ENCODE data around the gene NABP2. TPM values are rescaled to one million over a fixed set of nuclear protein-coding genes. Genes with fewer than 3 reads are reported as not detected.

NABP2 gene
- total and polyA plus RNA-seq, 9 donors: 19.8 to 43.7 (median 28.9) TPM

GRCh38 chr12:56188778-56189098 lies 35.4 kb upstream of the NABP2 start:
- H3K4me3 ChIP-seq: peak overlapping the region; percentile 93
- peak in 1 of 5 donors; percentile 18 for DNase-seq
- intact Hi-C loops (cut with DNase I): loop anchor here in 3 of 4 donors (2.0 kb wide), 2 partner anchors 60 to 68 kb away; partner anchors contain the start of gene ESYT1 (in 1 of the 3)
- H3K27ac ChIP-seq: peak overlapping the region; percentile 83 to 93
- no peaks in the 10 kb centered on the region for H3K27me3 ChIP-seq
- TF ChIP-seq POLR2A (IDR thresholded peaks at IDR 0.05) (no peak), CTCF (IDR thresholded peaks at IDR 0.05) (no peak), EP300 (IDR thresholded peaks at IDR 0.05) (no peak)
- peaks cover 3% of the 10 kb centered on the region for H3K4me1 ChIP-seq (ENCODE audit: insufficient read depth)
- no peaks in the 10 kb centered on the region for H3K36me3 ChIP-seq
- WGBS, 3 donors: 0 to 2% (median 1%) methylated on average over 16 to 17 of the region's 17 CpGs
- H3K9me3 ChIP-seq: no peaks in the 10 kb centered on the region

- intact Hi-C loops (cut with DNase I): loop anchor here in 3 of 4 donors (2.0 kb wide), 2 partner anchors 61 to 69 kb away; partner anchors contain the start of gene ESYT1 (in 1 of the 3)
- peak; percentile 49 for TF ChIP-seq POLR2A (IDR thresholded peaks at IDR 0.05)
- no peak for TF ChIP-seq EP300 (IDR thresholded peaks at IDR 0.05)
- peak; percentile 54 to 89 (median 67) for TF ChIP-seq CTCF (IDR thresholded peaks at IDR 0.05)
- H3K36me3 ChIP-seq: no peaks in the 10 kb centered on the region
- 0 to 1% (median 1%) methylated on average over 56 to 92 of the region's 93 CpGs for WGBS, 3 donors
- H3K4me3 ChIP-seq: peak within 1 kb of the TSS; percentile 93
- no peaks in the 10 kb centered on the region for H3K27me3 ChIP-seq
- H3K9me3 ChIP-seq: no peaks in the 10 kb centered on the region
- peak; percentile 85 to 91 (median 89) for DNase-seq
- H3K4me1 ChIP-seq (ENCODE audit: insufficient read depth): peaks cover 3% of the 10 kb centered on the region
- peak within 1 kb of the TSS; percentile 83 to 93 for H3K27ac ChIP-seq
These were observed 34.8 kb upstream of the NABP2 start, which contains the start of gene SMARCC2 for GRCh38 chr12:56189099-56189917. TSS of gene SMARCC2 (minus strand) at chr12:56189483. CDS start at chr12:56189461, 22 bp downstream.

GRCh38 chr12:56189918-56190694 lies 34.0 kb upstream of the NABP2 start:
- intact Hi-C loops (cut with DNase I): loop anchor here (2.0 to 10.0 kb wide), 8 partner anchors 31 to 275 kb away; partner anchors contain the start of genes ESYT1 (in 1 of the 4), MYL6 (in 1 of the 4), SLC39A5 (in 1 of the 4) and SPRYD4 (in 1 of the 4)
- peak in 1 of 3 donors; percentile 16 for TF ChIP-seq CTCF (IDR thresholded peaks at IDR 0.05)
- no peak for TF ChIP-seq POLR2A (IDR thresholded peaks at IDR 0.05)
- no peak for TF ChIP-seq EP300 (IDR thresholded peaks at IDR 0.05)

GRCh38 chr12:56190695-56191155 lies 33.4 kb upstream of the NABP2 start:
- H3K4me3 ChIP-seq: peak overlapping the region; percentile 57
- no peaks in the 10 kb centered on the region for H3K27me3 ChIP-seq
- peak in 1 of 5 donors; percentile 27 for DNase-seq
- intact Hi-C loops (cut with DNase I): loop anchor here in 3 of 4 donors (2.0 to 10.0 kb wide), 6 partner anchors 32 to 274 kb away; partner anchors contain the start of genes MYL6 (in 1 of the 3), SLC39A5 (in 1 of the 3), SPRYD4 (in 1 of the 3) and ZC3H10 (in 1 of the 3)
- TF ChIP-seq POLR2A (IDR thresholded peaks at IDR 0.05) (no peak), CTCF (IDR thresholded peaks at IDR 0.05) (no peak), EP300 (IDR thresholded peaks at IDR 0.05) (no peak)
- H3K27ac ChIP-seq: peak overlapping the region; percentile 83 to 89
- 13 to 15% (median 14%) methylated on average over 9 of the region's 9 CpGs for WGBS, 3 donors
- no peaks in the 10 kb centered on the region for H3K9me3 ChIP-seq
- no peaks in the 10 kb centered on the region for H3K36me3 ChIP-seq
- H3K4me1 ChIP-seq (ENCODE audit: insufficient read depth): peaks cover 3% of the 10 kb centered on the region

More at GRCh38 chr12:56189918-56190694, 34.0 kb upstream of the NABP2 start:
- peak overlapping the region; percentile 57 for H3K4me3 ChIP-seq
- peak; percentile 86 to 94 (median 90) for DNase-seq
- H3K36me3 ChIP-seq: no peaks in the 10 kb centered on the region
- no peaks in the 10 kb centered on the region for H3K27me3 ChIP-seq
- 1% methylated on average over 42 of the region's 42 CpGs for WGBS, 3 donors
- peak overlapping the region; percentile 83 to 89 for H3K27ac ChIP-seq
- H3K9me3 ChIP-seq: no peaks in the 10 kb centered on the region
- peaks cover 3% of the 10 kb centered on the region for H3K4me1 ChIP-seq (ENCODE audit: insufficient read depth)

Measured in ovary (tissue), 9 donors.